Endodermal cell (in vitro differentiated cells): Measurements from ENCODE around the gene PARD3B. TPM values are rescaled to one million over a fixed set of nuclear protein-coding genes. Genes with fewer than 3 reads are reported as not detected.

Source experiments
- DNase-seq: peaks from one replicate; pipeline ENCODE4 v3.0.0-alpha.2; 2017
- H3K27ac ChIP-seq: 2 replicates; pipeline ENCODE4 v1.5.1; 2013; ENCODE audit warnings: mild to moderate bottlenecking, low read depth, low read length, moderate library complexity
- H3K27me3 ChIP-seq: 2 replicates; pipeline ENCODE4 v1.6.1; 2013; ENCODE audit warnings: mild to moderate bottlenecking, low read length, moderate library complexity; ENCODE audit not compliant: insufficient read depth, control insufficient read depth, poor library complexity, severe bottlenecking
- H3K36me3 ChIP-seq: 2 replicates; pipeline ENCODE4 v1.7.0; 2013; ENCODE audit warnings: mild to moderate bottlenecking, low read length, moderate library complexity; ENCODE audit not compliant: control insufficient read depth, insufficient read depth
- H3K4me1 ChIP-seq: one replicate; pipeline ENCODE4 v1.7.0; 2013; ENCODE audit warnings: low read length; ENCODE audit not compliant: control insufficient read depth, insufficient read depth
- H3K4me3 ChIP-seq: 2 replicates; pipeline ENCODE4 v1.5.1; 2013; ENCODE audit warnings: mild to moderate bottlenecking, low read length, moderate library complexity
- H3K9ac ChIP-seq: 2 replicates; pipeline ENCODE4 v1.6.1; 2013; ENCODE audit warnings: mild to moderate bottlenecking, low read length, moderate library complexity; ENCODE audit not compliant: poor library complexity, severe bottlenecking; ENCODE audit errors: extremely low read depth
- H3K9me3 ChIP-seq: 2 replicates; pipeline ENCODE4 v1.6.1; 2013; ENCODE audit warnings: mild to moderate bottlenecking, low read length, moderate library complexity; ENCODE audit not compliant: control insufficient read depth
- H3K27ac Mint-ChIP-seq: 2 replicates; pipeline ENCODE4 v1.8.0; 2020; ENCODE audit warnings: mixed read lengths
- H3K27me3 Mint-ChIP-seq: 2 replicates; pipeline ENCODE4 v1.8.0; 2021; ENCODE audit warnings: mild to moderate bottlenecking, mixed read lengths; ENCODE audit not compliant: insufficient read depth
- H3K36me3 Mint-ChIP-seq: 2 replicates; pipeline ENCODE4 v1.8.0; 2020; ENCODE audit warnings: low read depth, mixed read lengths
- H3K4me1 Mint-ChIP-seq: 2 replicates; pipeline ENCODE4 v1.8.0; 2020; ENCODE audit warnings: mixed read lengths
- H3K4me3 Mint-ChIP-seq: 2 replicates; pipeline ENCODE4 v1.8.0; 2020; ENCODE audit warnings: mild to moderate bottlenecking, moderate library complexity, mixed read lengths
- H3K9me3 Mint-ChIP-seq: 2 replicates; pipeline ENCODE4 v1.8.0; 2020; ENCODE audit warnings: mild to moderate bottlenecking, mixed read lengths
- WGBS, 2 experiments: methylation state at CpG; one replicate each; pipeline versions ENCODE4 v1.1.5 to v1.1.7; 2013; ENCODE audit warnings: missing lambda C conversion rate in 2 of 2, mixed read lengths in 1 of 2; ENCODE audit not compliant: insufficient coverage in 1 of 2, insufficient read length in 1 of 2; 5-methylcytosine and 5-hydroxymethylcytosine counted together
- total RNA-seq, 2 donors: library from RNA; stranded (reverse); fragmentation: NEBNext Ultra II Directional in 1 of 2; extraction: Animal tissue kit (Norgen Biotek cat#: 25700) in 1 of 2; gene quantifications; 2 replicates in 1 of 2; 3 replicates in 1 of 2; pipeline ENCODE4 v1.2.1, GENCODE V29; 2021
- TF ChIP-seq, protein P1 (sequence below): fragments of 200-600 bp; sonication (generic); conservative IDR thresholded peaks from 2 replicates; pipeline ENCODE4 v1.5.0; 2021; ENCODE audit warnings: antibody characterized with exemption, mild to moderate bottlenecking

The PARD3B gene
- total RNA-seq, 2 donors from 2014 or later: 2.5 to 5.6 TPM

DNA sequence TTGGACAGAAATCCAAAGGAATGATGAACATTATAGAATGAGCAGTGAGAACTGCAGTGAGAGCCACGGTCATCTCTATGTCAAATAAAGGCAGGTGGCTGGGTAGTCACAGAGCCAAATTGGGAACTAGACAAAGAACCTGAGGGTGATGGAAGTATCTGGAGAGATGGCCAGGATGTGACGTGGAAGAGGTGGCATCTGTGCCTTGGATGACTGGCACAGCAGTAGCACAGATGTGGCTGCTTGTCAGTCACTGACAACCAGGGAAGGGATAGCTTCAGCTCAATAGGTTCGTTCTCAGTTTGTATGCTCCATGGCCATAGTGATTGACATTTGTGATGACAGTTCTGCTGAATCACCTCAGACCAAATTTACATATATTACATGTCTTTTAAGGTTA is 172.3 kb downstream of the PARD3B start:
- Mint-ChIP-seq H3K27ac (no peak overlapping the region), H3K9me3 (no peaks in the 10 kb centered on the region), H3K27me3 (no peaks in the 10 kb centered on the region), H3K4me3 (no peak overlapping the region), H3K36me3 (no peaks in the 10 kb centered on the region), H3K4me1 (no peaks in the 10 kb centered on the region)
- TF ChIP-seq, protein P1, sequence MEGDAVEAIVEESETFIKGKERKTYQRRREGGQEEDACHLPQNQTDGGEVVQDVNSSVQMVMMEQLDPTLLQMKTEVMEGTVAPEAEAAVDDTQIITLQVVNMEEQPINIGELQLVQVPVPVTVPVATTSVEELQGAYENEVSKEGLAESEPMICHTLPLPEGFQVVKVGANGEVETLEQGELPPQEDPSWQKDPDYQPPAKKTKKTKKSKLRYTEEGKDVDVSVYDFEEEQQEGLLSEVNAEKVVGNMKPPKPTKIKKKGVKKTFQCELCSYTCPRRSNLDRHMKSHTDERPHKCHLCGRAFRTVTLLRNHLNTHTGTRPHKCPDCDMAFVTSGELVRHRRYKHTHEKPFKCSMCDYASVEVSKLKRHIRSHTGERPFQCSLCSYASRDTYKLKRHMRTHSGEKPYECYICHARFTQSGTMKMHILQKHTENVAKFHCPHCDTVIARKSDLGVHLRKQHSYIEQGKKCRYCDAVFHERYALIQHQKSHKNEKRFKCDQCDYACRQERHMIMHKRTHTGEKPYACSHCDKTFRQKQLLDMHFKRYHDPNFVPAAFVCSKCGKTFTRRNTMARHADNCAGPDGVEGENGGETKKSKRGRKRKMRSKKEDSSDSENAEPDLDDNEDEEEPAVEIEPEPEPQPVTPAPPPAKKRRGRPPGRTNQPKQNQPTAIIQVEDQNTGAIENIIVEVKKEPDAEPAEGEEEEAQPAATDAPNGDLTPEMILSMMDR: no peak
- no peak overlapping the region for H3K9ac ChIP-seq
- 87 to 100% methylated on average over 1 to 3 of the region's 3 CpGs for whole genome bisulfite sequencing, 2 experiments
- no peak overlapping the region for H3K27ac ChIP-seq
- H3K27me3 ChIP-seq: no peaks in the 10 kb centered on the region
- no peaks in the 10 kb centered on the region for H3K4me1 ChIP-seq
- no peak for DNase-seq
- H3K4me3 ChIP-seq: no peak overlapping the region
- H3K9me3 ChIP-seq: no peaks in the 10 kb centered on the region
- H3K36me3 ChIP-seq: no peaks in the 10 kb centered on the region

DNA sequence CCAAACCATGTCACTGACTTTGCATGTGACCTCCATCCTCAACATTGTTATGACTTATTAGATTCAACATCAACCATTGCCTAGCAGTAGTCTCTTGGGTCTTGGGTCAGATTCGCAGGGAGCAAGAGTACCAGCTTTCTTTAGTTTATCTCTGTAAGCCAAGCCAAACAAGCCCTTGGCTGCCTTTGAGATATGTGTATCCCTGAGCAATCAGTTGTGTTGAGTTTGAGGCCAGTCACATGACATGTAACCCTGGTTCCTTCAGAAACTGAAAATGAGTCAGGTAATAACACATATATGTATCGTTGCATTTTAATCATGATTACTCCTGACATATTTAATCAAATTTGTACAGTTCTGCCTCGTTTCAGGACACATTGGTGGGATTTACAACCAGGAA is 173.3 kb downstream of the PARD3B start:
- WGBS, 2 experiments: 94 to 100% methylated on average over 1 to 3 of the region's 3 CpGs
- no peaks in the 10 kb centered on the region for H3K36me3 Mint-ChIP-seq

DNA sequence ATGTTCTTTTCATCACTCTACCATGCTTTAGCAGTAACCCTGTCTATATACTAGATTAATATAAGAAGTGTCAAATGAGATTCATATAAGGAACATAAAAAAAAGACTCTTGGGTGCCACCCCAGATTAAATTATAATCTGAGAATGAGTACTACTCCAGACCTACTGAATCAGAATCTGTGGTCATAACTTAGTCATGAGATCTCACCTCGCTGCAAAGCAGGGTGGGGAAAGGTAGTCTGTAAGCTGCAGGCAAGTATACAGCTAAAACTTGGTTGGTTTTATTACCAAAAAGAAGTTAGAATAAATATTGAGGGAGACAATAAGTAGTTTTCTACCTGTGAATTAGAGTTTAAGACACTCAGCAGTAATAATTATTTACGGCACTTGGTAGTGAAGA is 175.6 kb downstream of the PARD3B start:
- no peaks in the 10 kb centered on the region for H3K4me1 ChIP-seq
- no peak overlapping the region for H3K4me3 ChIP-seq
- H3K27ac ChIP-seq: no peak overlapping the region
- no peaks in the 10 kb centered on the region for H3K36me3 Mint-ChIP-seq
- H3K27me3 Mint-ChIP-seq: no peaks in the 10 kb centered on the region
- H3K36me3 ChIP-seq: no peaks in the 10 kb centered on the region
- H3K9me3 Mint-ChIP-seq: no peaks in the 10 kb centered on the region
- H3K4me1 Mint-ChIP-seq: no peaks in the 10 kb centered on the region
- H3K27ac Mint-ChIP-seq: no peak overlapping the region
- DNase-seq: no peak
- H3K9ac ChIP-seq: no peak overlapping the region
- WGBS, 2 experiments: 94 to 100% methylated on average over 1 to 2 of the region's 2 CpGs
- no peaks in the 10 kb centered on the region for H3K27me3 ChIP-seq
- TF ChIP-seq, protein P1: no peak
- no peak overlapping the region for H3K4me3 Mint-ChIP-seq
- no peaks in the 10 kb centered on the region for H3K9me3 ChIP-seq

More for the DNA sequence above, 173.3 kb downstream of the PARD3B start:
- H3K4me1 Mint-ChIP-seq: no peaks in the 10 kb centered on the region
- H3K36me3 ChIP-seq: no peaks in the 10 kb centered on the region
- H3K9me3 ChIP-seq: no peaks in the 10 kb centered on the region
- no peak overlapping the region for H3K9ac ChIP-seq
- H3K4me3 Mint-ChIP-seq: no peak overlapping the region
- no peak overlapping the region for H3K4me3 ChIP-seq
- no peak overlapping the region for H3K27ac ChIP-seq
- no peaks in the 10 kb centered on the region for H3K4me1 ChIP-seq
- H3K27me3 Mint-ChIP-seq: no peaks in the 10 kb centered on the region
- no peak for DNase-seq
- no peaks in the 10 kb centered on the region for H3K27me3 ChIP-seq
- H3K27ac Mint-ChIP-seq: no peak overlapping the region
- TF ChIP-seq, protein P1: no peak
- H3K9me3 Mint-ChIP-seq: no peaks in the 10 kb centered on the region
